Osteocyte (in vitro differentiated cells): ENCODE data around the gene NRCAM. TPM values are rescaled to one million over a fixed set of nuclear protein-coding genes. Genes with fewer than 3 reads are reported as not detected.

Experiments used
- DNase-seq: peaks from one replicate; pipeline ENCODE4 v3.0.0; 2021; ENCODE audit warnings: mixed read lengths; ENCODE audit not compliant: unreplicated experiment; ENCODE audit errors: extremely low spot score
- H3K27ac Mint-ChIP-seq: one replicate; pipeline ENCODE4 v1.8.0; 2021; ENCODE audit warnings: mild to moderate bottlenecking, mixed read lengths; ENCODE audit not compliant: unreplicated experiment
- H3K27me3 Mint-ChIP-seq: one replicate; pipeline ENCODE4 v1.8.0; 2021; ENCODE audit warnings: mixed read lengths; ENCODE audit not compliant: unreplicated experiment
- H3K36me3 Mint-ChIP-seq: one replicate; pipeline ENCODE4 v1.8.0; 2021; ENCODE audit warnings: mixed read lengths; ENCODE audit not compliant: unreplicated experiment
- H3K4me1 Mint-ChIP-seq: one replicate; pipeline ENCODE4 v1.8.0; 2021; ENCODE audit warnings: mixed read lengths; ENCODE audit not compliant: unreplicated experiment
- H3K4me3 Mint-ChIP-seq: one replicate; pipeline ENCODE4 v1.8.0; 2021; ENCODE audit warnings: mild to moderate bottlenecking, moderate library complexity, mixed read lengths; ENCODE audit not compliant: unreplicated experiment
- H3K9me3 Mint-ChIP-seq: one replicate; pipeline ENCODE4 v1.8.0; 2021; ENCODE audit warnings: mixed read lengths; ENCODE audit not compliant: unreplicated experiment
- total RNA-seq: library from RNA; stranded (reverse); gene quantifications from 2 replicates; pipeline ENCODE4 v1.2.1, GENCODE V29; 2021
- TF ChIP-seq, protein P1 (sequence below): fragments of 200-600 bp; sonication (generic); IDR thresholded peaks from 2 replicates; pipeline ENCODE4 v1.5.0; 2021; ENCODE audit warnings: antibody characterized with exemption, mild to moderate bottlenecking, moderate library complexity

NRCAM gene
- total RNA-seq, 1 donor from 2014 or later, result 81.8 TPM

DNA sequence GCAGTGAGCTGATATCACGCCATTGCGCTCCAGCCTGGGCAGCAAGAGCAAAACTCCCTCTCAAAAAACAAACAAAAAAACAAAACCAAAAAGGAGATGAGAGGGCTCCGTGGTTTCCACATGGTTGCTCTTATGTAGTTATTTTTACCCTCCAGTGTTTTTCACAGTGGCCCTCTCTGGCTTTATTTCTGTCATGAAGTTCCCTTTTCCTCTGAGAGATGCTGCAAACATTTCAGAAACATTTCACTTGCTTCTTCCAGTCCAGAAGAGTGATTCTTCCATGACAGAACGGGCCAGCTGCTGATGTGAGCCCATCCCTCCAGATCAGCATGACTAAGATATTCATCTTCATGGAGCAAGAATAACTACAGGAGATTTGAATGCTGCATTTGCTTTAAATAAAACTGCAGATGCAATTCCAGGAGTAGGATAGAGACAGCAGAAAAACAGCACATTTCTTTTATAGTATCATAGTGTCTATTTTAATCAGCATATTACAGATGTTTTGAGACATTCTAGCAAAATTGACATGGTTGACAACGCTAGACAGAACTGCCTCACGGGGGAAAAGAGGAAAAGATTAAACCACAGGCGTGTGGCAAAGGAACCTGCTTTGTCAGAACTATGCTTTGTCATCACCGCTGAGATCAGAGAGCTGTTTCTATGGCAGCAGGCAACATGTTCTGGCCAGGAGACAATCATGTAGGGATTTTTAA is 40.3 kb downstream of the NRCAM start:
- TF ChIP-seq, protein P1, sequence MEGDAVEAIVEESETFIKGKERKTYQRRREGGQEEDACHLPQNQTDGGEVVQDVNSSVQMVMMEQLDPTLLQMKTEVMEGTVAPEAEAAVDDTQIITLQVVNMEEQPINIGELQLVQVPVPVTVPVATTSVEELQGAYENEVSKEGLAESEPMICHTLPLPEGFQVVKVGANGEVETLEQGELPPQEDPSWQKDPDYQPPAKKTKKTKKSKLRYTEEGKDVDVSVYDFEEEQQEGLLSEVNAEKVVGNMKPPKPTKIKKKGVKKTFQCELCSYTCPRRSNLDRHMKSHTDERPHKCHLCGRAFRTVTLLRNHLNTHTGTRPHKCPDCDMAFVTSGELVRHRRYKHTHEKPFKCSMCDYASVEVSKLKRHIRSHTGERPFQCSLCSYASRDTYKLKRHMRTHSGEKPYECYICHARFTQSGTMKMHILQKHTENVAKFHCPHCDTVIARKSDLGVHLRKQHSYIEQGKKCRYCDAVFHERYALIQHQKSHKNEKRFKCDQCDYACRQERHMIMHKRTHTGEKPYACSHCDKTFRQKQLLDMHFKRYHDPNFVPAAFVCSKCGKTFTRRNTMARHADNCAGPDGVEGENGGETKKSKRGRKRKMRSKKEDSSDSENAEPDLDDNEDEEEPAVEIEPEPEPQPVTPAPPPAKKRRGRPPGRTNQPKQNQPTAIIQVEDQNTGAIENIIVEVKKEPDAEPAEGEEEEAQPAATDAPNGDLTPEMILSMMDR, result no peak
- H3K27ac Mint-ChIP-seq, result peak overlapping the region; percentile 86
- peaks cover 6% of the 10 kb centered on the region for H3K36me3 Mint-ChIP-seq
- no peak for DNase-seq
- no peaks in the 10 kb centered on the region for H3K27me3 Mint-ChIP-seq
- peaks cover 65% of the 10 kb centered on the region for H3K4me1 Mint-ChIP-seq
- H3K4me3 Mint-ChIP-seq, result no peak overlapping the region
- H3K9me3 Mint-ChIP-seq, result peaks cover 9% of the 10 kb centered on the region

DNA sequence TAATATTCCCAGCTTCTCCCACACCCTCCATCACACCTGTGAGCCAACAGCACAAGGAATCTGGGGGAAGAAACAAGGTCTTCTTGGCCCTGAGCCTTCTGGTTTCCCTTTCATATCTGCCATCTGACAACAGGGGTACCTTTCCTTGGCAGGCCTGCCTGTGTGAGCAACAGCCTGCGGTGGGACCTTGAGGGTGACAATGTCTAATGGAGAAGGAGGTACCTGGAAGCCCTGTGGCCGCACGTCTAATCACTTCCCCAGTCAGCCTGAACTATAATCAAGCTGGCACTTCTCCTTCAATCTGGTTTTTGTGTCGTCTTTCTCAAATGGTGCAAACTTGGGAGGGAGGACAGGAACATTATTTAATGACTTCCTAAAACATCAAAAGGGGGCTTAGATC is 41.2 kb downstream of the NRCAM start:
- TF ChIP-seq, protein P1, result no peak
- H3K9me3 Mint-ChIP-seq, result peaks cover 9% of the 10 kb centered on the region
- no peak overlapping the region for H3K4me3 Mint-ChIP-seq
- no peak for DNase-seq
- no peaks in the 10 kb centered on the region for H3K27me3 Mint-ChIP-seq
- peaks cover 6% of the 10 kb centered on the region for H3K36me3 Mint-ChIP-seq
- peak overlapping the region; percentile 86 for H3K27ac Mint-ChIP-seq
- peaks cover 56% of the 10 kb centered on the region for H3K4me1 Mint-ChIP-seq

DNA sequence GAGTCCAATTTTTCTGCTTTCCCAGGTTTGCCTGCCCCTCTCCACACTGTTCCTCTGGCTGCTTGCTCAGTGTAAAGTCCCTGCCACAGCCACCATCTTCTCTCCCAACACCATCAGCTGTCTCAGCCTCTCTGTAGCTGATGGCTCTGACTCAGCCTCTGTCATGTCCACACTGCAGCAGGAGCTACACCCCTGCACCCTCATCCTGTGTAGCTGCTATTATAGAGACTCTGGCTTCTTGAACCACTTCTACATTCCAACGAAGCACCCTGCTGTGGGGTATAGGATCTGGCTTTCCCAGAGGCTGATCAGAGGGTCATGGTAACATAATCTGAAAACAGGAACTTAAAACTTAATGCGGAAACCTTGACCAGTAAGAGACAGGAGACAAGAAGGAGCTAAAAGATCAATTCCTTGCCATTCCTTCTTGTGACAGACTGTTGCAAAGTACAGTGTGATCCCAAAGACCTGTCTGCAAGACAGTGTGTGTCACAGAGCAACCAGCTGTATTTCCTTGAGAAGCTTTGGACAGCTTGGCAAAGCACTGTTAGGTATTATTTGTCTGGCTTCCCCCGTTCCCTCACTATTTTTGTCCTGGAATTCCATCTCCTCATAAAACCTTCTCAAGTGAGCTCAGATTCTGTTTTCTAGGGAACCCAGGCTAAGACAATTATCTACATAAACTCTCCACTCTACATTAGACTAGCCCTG is 42.3 kb downstream of the NRCAM start:
- Mint-ChIP-seq H3K9me3 (peaks cover 9% of the 10 kb centered on the region), H3K27ac (peak overlapping the region; percentile 85), H3K4me1 (peaks cover 44% of the 10 kb centered on the region), H3K4me3 (no peak overlapping the region), H3K36me3 (peaks cover 6% of the 10 kb centered on the region), H3K27me3 (no peaks in the 10 kb centered on the region)
- no peak for DNase-seq
- TF ChIP-seq, protein P1, result no peak

DNA sequence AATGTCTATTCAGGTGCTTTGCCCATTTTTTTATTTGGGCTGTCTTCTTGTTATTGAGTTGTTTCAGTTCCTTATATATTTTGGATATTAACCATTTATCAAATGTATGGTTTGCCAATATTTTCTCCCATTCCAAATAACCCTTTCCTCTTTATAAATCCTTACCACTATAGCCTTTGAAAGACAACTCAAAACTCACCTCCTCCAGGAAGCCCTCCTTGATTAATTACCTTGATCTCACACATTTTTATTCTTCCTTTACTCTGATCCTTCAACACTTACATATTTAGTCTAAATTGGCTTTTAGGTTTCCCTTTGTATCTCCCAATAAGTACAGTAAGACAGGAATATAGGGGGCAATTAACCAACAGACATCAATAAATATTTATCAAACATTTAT is 42.9 kb downstream of the NRCAM start:
- no peaks in the 10 kb centered on the region for H3K27me3 Mint-ChIP-seq
- H3K4me1 Mint-ChIP-seq, result peaks cover 41% of the 10 kb centered on the region
- peak overlapping the region; percentile 85 for H3K27ac Mint-ChIP-seq
- TF ChIP-seq, protein P1, result no peak
- H3K36me3 Mint-ChIP-seq, result peaks cover 6% of the 10 kb centered on the region
- no peak for DNase-seq
- H3K4me3 Mint-ChIP-seq, result no peak overlapping the region
- peaks cover 9% of the 10 kb centered on the region for H3K9me3 Mint-ChIP-seq

DNA sequence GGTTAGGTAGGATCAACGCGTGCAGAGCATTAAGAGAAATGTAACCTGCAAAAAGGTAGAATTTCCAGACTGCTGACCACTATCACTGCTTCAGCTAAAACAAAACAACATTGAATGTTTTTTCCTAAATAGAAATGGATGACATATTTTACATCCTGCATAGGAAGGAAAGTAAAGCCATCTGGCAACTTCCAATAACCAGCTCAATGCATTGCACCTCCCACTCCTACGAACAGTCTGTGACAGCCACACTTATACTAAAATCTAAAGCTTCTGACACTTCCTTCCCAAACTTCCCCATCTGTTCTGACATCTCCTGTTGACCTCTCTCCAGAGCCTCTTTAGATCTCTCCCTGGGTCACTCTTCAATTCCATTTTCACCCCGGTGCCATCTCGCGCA is 47.1 kb downstream of the NRCAM start:
- H3K9me3 Mint-ChIP-seq, result peaks cover 9% of the 10 kb centered on the region
- no peaks in the 10 kb centered on the region for H3K27me3 Mint-ChIP-seq
- H3K27ac Mint-ChIP-seq, result no peak overlapping the region
- TF ChIP-seq, protein P1, result no peak
- H3K4me1 Mint-ChIP-seq, result peaks cover 34% of the 10 kb centered on the region
- H3K36me3 Mint-ChIP-seq, result peaks cover 4% of the 10 kb centered on the region
- H3K4me3 Mint-ChIP-seq, result no peak overlapping the region
- DNase-seq, result no peak
